NK-92 treated with Interleukin-12 subunit alpha and Interleukin-12 subunit beta, amount 100 ng/mL, for 24 hours (cell line): ENCODE results near the gene SERHL2.
A peak's percentile ranks its signal among the peaks of the same experiment; 100 is the strongest.
"Not testable (repeated sequence)": the region's sequence is repeated elsewhere in the genome, so short reads cannot be mapped to it uniquely, and the experiment has no call there.

ENCODE experiments used
- DNase-seq: peaks from one replicate; lab custom pipeline; 2025; lab: John Stamatoyannopoulos, UW

The SERHL2 gene, protein sequence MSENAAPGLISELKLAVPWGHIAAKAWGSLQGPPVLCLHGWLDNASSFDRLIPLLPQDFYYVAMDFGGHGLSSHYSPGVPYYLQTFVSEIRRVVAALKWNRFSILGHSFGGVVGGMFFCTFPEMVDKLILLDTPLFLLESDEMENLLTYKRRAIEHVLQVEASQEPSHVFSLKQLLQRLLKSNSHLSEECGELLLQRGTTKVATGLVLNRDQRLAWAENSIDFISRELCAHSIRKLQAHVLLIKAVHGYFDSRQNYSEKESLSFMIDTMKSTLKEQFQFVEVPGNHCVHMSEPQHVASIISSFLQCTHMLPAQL

DNA sequence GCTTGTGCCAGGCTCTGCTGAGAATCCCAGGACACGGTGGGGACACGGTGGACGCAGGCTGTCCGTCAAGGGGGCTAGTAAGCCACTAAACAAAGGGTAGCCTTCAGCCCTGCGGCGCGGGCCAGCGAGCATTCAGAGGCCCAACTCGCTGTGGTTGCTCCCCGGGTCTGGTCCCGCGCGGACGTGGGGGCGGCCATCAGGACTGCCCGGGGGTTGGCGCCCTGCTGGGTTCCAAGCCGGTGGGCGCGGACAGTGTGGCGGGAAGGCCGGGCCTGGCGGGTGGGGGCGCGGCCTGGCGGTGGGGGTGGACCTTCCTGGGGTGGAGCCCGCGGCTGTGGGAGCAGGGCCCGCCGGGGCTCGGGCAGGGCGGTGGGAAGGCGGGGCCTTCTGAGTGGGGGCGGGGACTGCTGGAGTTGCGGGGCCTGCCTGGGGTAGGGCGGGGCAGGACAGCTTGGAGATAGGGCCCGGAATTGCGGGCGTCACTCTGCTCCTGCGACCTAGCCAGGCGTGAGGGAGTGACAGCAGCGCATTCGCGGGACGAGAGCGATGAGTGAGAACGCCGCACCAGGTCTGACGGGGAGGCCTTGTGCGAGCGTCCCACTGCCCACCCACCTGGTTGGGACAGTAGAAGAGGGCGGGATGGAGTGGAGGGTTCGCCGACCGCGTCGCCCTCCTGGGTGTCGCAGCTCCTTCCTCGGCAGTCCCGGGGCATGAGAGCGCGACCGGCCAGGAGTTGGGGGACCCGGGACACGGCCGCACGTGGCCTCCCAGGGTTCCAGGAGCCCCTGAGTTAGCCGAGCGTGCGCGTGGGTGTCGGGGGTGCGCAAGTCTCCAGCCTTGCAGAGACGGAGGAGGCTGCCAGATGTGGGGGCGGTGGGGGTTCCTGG lies at the start of gene SERHL2:
Gene SERHL2, plus strand, starts transcription at position 482 of the 887 bp plus-strand sequence. Its CDS starts 65 bp downstream, at position 547.
- DNase-seq = no peak

DNA sequence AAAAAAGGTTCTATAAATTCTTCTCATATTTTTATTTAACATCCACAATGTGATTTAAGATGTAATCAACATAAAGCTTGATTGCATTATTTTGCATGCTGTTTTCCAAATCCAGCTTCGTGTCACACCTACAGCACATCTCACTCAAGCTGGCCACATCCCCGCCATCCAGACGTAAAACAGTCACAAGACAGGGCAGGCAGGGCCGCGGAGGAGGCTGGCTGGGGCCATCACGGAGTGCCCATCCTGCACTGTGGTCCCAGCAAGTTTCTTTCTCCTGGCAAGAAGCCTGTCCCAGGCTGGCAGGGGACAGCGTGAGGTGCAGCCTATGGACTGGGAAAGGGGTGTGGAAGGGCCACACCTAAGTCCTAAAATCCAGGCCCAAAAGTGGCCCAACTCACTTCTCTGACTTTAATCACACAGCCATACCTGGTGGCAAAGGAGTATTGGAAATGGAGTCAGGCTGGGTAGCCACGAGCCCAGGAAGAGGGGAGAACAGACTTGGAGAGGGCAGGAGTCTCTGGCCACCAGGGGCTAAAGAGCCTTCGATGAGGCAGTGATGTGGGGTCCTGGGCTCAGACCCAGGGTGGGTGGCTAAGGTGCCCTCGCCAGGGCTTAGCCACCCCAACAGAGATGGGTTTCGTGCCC lies 45.3 kb upstream of the SERHL2 start:
- not testable (repeated sequence) for DNase-seq

DNA sequence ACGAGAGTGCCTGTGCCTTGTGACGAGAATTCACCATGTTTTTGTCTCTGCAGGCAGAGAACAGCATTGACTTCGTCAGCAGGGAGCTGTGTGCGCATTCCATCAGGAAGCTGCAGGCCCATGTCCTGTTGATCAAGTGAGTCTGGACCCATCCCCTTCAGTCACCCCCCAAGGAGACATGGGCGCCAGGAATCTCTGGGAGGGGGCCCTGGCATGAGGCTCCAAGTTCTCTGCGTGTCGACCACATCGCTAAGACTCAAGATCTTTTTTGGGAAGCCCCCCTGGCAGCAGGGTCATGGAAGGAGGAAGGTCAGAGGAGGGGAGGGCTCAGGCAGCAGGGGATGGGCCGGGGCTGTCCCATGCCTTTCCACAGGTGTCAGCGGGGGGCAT lies 44.8 kb upstream of the SERHL2 start:
- DNase-seq = not testable (repeated sequence)

DNA sequence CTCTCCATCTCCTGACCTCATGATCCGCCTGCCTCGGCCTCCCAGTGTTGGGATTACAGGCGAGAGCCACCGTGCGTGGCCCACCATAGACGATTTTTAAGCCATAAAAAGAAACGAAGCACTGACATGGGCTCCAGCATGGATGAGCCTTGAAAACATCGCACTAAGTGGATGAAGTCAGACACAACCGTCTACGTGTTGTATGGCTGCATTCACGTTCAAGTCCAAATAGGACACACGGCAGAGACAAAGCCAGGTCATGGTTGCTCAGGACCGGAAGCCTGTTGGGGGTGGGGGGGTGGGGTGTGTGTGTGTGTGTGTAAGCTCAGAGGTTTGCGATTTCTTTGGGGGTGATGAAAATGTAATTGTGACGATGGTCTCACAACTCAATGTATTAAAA lies 44.2 kb upstream of the SERHL2 start:
- no peak for DNase-seq

DNA sequence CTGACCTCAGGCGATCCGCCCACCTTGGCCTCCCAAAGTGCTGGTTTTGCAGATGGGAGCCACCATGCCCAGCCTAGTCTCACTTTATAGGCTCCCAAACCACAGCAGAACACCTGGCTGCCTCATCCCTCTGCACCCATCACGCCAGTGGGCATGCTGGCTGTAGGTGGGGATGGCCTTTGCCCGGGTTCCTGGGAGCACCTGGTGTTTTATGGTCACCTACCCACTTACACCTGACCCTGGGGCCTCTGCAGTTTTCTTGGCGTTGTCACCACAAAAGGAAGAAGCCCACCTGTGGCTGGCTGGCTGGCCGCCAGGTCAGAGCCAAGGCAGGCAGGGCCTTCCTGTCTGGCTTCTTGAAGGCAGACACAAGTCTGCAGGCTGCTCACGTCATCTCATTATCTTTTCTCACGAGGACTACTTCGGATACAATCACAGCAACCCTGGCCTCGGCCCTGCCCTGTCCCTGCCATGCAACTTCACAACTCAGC lies 42.3 kb upstream of the SERHL2 start:
- no peak for DNase-seq

DNA sequence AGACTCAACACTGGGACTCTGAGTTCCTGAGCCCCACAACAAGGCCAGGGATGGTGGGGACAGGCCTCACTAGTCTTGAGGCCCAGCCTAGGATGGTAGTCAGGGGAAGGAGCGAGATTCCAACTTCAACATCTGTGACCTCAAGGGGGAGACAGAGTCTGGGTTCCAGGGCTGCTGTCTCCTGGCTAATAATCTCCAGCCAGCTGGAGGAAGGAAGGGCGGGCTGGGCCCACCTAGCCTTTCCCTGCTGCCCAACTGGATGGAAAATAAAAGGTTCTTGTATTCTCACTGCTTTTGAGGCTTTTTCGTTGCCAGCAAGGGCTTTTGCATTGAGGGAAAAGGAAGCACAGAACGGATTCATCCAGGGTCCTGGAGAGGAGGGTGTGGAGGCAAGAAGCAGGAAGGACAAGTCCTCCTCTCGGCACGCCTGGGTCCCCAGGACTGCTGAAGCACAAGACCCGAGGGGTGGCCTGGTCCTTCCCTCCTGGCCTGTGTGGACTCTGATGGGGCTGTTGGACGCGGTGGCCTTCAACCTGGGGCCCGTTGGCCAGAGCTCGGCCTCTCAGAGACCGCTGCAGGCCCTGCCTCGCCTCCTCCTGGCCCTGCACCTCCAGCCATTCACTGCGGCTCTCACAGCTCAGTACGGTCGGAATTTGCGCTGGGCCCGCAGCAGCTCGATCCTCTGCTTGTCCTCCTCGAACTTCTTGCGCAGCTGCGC lies 41.3 kb upstream of the SERHL2 start:
- not testable (repeated sequence) for DNase-seq

DNA sequence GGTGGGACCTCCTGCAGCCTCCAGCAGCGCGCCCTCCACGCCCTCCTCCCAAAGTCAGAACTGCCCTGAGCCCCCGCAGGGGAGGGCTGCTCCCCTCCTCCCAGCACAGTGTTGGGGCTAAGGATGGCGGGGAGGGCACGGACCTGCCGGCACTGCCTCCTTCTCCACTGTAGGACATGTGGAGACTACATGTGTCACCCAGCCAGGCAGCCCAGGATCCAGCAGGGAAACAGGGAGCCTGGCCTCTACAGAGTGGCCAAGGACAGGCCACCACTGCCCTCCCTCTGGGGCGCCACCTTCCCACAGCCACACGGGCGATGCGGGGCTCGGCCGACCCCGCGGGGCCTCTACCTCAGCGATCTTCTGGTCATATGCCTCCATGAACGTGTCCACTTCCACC lies 39.4 kb upstream of the SERHL2 start:
- not testable (repeated sequence) for DNase-seq

DNA sequence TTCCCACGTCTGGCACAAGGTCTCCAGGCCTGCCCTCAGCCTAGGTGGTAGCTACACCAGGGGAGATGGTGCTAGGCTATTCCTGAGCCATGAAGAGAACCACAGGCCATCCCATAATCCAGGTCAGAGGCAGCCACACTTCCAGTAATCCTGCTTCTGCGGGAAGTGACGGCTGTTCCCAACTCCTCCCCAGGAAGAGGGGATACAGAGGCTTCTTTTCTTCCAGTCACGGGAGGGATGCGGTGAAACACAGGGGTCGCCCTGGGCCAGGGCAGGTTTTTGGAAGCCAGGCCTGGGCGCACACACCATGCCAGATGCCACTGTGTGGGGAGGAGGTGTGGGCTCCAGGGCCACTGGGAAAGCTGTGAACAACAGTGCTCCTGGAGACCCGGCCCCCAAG lies 38.5 kb upstream of the SERHL2 start:
- DNase-seq = not testable (repeated sequence)

DNA sequence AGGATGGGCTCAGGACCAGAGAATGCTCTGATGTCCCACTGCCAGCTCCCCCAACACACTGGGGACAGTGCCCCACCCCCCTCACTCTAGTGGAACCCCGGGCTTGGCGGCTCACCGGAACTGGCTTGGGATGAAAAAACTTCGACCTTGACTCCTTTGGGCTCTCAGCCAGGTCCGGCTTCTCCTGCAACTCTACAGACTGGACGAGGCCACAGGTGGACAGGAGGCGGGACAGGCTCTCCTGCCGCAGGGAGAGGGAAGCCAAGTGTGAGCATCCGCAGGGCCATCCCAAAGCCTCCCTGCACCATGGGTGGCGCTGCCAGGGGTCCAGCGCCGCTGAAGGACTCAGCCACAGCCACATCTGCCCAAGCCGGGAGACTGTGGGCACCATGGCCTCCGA lies 37.9 kb upstream of the SERHL2 start:
- no peak for DNase-seq

DNA sequence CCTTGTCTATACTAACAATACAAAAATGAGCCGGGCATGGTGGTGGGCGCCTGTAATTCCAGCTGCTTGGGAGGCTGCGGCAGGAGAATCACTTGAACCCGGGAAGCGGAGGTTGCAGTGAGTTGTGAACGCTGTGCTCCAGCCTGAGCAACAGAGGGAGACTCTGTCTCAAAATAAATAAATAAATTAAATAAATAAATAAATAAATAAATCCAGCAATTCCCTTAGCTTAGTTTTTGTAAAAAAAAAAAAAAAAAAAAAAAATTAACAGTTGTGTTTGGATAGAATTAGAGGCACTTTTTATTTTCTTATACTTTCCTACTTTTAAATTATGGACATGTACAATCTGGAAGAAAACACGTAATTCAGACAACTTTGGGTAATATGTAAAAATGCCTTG lies 36.7 kb upstream of the SERHL2 start:
- DNase-seq = not testable (repeated sequence)

DNA sequence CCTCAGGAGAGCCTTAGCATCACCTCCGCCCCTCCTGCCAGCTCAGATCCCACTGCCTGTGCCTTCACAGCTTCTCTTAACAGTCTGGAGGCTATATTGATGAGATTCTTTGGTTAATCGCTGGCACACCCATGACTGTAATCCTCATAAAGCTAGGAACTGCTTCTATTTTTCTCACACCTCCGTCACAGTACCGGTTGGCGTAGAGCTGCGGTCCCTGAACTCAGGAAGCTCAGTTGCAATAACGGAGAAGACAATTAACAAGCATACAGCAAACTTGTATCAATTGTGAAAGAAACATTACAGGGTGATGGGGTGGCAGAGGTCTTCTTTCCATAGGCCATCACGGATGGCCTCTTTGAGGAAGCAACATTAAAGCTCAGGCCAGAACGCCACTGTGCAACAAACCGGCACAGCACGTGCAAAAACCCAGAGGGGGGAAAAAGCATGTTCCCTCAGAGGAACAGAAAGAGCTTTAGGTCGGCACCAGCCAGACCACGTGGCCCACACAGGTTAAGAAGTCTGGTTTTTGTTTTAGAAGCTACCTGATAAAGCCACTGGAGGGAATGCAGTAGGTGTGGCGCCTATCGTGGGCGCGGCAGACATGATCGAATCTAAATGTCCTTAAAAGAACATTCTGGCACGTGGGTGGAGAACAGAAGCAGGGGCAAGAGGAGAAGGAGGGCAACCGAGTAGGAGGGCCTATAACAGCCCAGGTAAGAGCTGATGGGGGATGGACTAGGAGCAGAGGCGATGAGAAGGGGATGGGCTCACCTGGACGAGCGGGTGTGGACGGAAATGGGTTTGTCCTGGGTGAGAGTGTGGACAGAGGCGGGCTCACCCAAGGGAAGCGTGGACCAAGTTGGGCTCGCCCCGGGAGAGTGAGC lies 34.9 kb upstream of the SERHL2 start:
- DNase-seq = not testable (repeated sequence)

DNA sequence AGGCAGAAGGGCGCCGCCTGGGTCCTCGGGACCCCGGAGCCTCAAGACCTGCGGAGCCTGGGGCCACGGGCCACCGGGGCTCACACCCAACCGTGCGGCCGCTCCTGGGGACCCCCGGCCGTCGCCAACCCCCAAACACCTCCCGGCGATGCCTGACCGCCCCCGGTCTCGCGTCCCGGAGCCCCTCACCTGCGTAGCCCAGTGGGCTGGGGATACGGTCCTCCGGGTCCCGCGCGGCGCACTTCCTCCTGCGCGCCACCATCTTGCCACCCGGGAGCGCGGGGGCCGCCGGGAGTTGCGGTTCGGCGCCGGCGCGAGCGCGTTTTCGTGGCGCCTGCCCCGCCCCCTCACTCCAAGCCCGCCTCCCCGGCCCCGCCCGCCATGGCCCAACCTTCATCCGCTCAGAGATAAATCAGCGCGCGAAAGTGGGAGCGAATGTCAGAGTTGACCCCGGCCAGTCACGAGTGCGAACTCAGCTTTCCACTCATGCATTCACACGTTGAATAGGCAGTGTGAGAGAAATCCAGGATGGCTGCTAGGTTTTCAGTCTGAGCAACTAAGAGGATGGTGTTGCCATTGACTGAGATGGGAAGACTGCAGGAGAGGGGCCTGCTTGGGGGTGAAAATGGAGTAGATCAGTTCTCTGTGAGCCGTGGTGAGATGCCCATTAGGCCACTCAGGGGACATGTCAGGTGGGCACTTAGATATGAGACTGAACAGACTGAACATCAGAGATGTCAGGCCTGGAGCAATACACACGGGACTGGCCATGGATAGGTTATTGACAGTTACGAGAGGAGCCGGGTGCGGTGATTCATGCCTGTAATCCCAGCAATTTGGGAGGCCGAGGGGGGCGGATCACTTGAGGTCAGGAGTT lies 34.0 kb upstream of the SERHL2 start, which contains the start of gene RRP7A:
Gene RRP7A, minus strand, starts transcription at position 272 of the 877 bp plus-strand sequence. Its CDS starts 10 bp downstream, at position 262.
- DNase-seq = peak; percentile 43

DNA sequence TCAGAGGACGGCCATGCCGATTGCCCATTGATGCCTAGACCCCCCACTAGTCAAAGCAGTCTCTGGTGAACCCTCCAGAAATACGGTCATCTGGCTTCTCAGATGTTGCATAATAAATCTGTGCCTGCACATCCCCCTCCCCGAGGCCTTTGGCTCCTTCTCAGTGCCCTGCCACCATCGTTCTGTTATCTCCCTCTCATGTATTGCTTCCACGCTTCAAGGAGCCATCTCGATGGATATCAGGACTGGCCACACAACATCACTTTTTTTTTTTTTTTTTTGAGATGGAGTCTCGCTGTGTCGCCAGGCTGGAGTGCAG lies 32.6 kb upstream of the SERHL2 start:
- DNase-seq = no peak

DNA sequence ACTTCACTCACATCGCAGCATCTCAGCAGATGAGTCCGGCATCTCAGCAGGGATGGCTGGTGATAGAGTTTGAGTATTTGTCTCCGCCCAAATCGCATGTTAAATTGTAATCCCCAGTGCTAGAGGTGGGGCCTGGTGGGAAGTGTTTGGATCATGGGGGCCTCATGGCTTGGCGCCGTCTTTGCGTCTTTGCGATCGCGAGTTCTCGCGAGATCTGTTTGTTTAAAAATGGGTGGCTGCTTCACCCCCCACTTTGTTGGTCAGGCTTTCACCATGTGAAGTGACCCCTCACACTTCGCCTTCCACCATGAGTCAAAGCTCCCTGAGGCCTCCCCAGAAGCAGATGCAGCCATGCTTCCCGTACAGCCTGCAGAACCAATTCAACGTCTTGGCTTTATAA lies 31.2 kb upstream of the SERHL2 start:
- no peak for DNase-seq

DNA sequence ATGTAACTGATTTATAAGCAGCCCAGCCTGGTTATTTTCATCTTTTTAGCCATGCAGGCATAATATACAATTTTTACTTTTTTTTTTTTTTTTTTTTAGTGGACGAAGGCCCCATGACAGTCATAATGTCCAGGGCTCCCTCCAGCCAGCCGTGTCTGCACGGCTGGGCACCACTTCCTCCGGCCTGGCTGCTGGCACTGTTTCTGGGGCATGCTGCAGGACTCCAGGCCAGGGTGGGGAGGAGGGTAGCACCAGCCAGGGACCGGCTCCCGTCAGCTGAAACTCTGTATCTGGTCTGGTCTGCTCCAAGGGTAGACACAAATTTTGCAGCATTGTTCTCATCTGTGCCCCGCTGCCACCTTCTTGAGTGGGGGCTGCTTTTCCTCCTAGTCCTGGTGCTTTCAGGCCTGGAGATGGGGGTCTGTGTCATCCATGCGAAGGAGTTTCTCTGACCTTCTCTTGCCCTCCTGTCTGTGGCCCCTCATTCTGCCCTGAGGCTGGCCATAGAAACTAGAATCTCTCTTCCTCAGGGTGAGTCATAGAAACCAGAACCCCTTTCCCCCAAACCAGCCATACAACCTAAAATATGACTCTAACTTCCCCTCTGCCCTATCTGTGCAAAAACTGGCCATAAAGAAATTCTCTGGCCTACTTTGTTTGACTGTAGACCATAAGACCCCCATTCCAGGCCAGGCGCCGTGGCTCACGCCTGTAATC lies 25.0 kb upstream of the SERHL2 start:
- no peak for DNase-seq

DNA sequence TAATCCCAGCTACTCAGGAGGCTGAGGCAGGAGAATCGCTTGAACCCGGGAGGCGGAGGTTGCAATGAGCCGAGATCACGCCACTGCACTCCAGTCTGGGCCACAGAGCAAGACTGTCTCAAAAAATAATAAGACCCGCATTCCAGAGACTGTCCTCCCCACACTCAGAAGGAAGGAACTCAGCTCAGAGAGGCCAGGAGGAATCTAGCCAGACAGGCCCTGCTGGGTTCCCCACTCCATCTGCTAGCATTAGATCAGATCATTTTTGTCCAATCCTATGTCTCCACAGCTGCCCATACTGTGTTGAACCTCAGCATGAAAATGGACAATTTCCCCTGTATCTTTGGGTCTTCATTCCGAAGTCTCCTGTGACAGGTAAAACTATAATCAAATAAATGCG lies 24.3 kb upstream of the SERHL2 start:
- DNase-seq = not testable (repeated sequence)

DNA sequence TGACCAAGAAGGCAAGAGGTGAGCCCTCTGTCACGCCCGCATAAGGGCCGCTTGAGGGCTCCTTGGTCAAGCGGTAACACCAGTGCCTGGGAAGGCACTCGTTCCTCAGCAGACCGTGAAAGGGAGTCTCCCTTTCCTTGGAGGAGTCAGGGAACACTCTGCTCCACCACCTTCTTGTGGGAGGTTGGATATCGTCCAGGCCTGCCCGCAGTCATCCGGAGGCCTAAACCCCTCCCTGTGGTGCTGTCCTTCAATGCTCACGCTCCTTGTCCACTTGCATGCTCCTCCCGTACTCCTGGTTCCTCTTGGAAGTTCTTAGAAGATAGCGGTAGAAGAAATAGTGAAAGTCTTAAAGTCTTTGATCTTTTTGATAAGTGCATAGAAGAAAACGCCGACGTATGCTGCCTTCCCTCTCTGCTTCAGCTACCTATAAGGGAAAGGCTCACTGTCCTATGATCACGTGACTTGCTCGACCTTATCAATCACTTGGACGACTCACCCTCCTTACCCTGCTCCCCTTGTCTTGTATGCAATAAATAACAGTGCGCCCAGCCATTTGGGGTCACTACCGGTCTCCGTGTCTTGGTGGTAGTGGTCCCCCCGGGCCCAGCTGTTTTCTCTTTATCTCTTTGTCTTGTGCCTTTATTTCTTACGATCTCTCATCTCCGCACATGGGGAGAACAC lies 22.2 kb upstream of the SERHL2 start:
- not testable (repeated sequence) for DNase-seq

DNA sequence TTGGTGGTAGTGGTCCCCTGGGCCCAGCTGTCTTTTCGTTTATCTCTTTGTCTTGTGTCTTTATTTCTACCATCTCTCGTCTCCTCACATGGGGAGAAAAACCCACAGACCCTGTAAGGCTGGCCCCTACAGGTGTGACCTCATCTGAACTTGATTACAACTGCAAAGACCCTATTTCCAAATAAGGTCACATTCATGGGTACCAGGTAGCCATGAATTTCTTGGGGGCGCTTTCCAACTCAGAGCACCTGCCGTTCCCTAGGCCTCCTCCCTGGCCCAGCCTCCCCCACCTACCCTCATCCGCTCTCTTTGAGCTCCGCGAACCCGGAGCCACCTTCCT lies 20.1 kb upstream of the SERHL2 start:
- DNase-seq = no peak
